GM12878 (cell line): Measurements from ENCODE around the gene DIP2C. TPM values are rescaled to one million over a fixed set of nuclear protein-coding genes. Genes with fewer than 3 reads are reported as not detected.

ENCODE experiments used
- ATAC-seq: fragments of 200-7000 bp; cut with Tn5 transposase; 3 replicates; pipeline ENCODE4 v1.9.1; 2020; ENCODE audit warnings: mild to moderate bottlenecking, moderate library complexity
- BruUV-seq: library from RNA; stranded (reverse); fragments of 400-500 nt; replicated peaks from 2 replicates; lab custom pipeline; 2021; lab: Mats Ljungman, UMichigan
- CTCF ChIA-PET: fragments of 300-600 bp; sonication (Branson Sonifier 250); formaldehyde crosslinking; extraction: SDS; loops from one replicate; lab custom pipeline; 2021; ENCODE audit warnings: inconsistent platforms; lab: Yijun Ruan, JAX
- POLR2A ChIA-PET: fragments of 350-600 bp; formaldehyde crosslinking; extraction: SDS; loops from one replicate; lab custom pipeline; 2021; ENCODE audit warnings: inconsistent platforms; lab: Charles Lee
- RAD21 ChIA-PET: fragments of 300-600 bp; sonication (Branson Sonifier 250); formaldehyde crosslinking; loops from one replicate; lab custom pipeline; 2023; ENCODE audit warnings: antibody characterized with exemption; ENCODE audit not compliant: unreplicated experiment; lab: Charles Lee
- SMC1A ChIA-PET: fragments of 300-600 bp; sonication (Branson Sonifier 250); formaldehyde crosslinking; loops from one replicate; lab custom pipeline; 2023; ENCODE audit not compliant: unreplicated experiment, uncharacterized antibody; lab: Charles Lee
- DNase-seq: peaks from one replicate; pipeline ENCODE4 v3.0.0-alpha.2; 2011; ENCODE audit warnings: low read depth, low spot score
- FAIRE-seq: peaks from 3 replicates; lab custom pipeline; 2011; peaks lifted over from hg19 to GRCh38; lab: Jason Lieb, UNC
- H2AFZ ChIP-seq: 2 replicates; pipeline ENCODE4 v1.6.0; 2011; ENCODE audit warnings: low read depth, low read length, control low read depth; ENCODE audit not compliant: control insufficient read depth
- H3K27ac ChIP-seq: 2 replicates; pipeline ENCODE4 v1.5.1; 2011; ENCODE audit warnings: control low read depth; ENCODE audit not compliant: control insufficient read depth, insufficient read depth
- H3K27me3 ChIP-seq, 2 experiments: replicated peaks in 1 of 2; 2 replicates each; pipeline versions ENCODE4 v1.6.0 to v1.6.1; 2011; ENCODE audit warnings: low read length in 1 of 2; ENCODE audit not compliant: control insufficient read depth in 2 of 2, insufficient read depth in 2 of 2
- H3K36me3 ChIP-seq, 2 experiments: 2 replicates each; pipeline ENCODE4 v1.5.1; 2011; ENCODE audit warnings: low read length in 1 of 2; ENCODE audit not compliant: control insufficient read depth in 2 of 2, insufficient read depth in 2 of 2
- H3K4me1 ChIP-seq: 2 replicates; pipeline ENCODE4 v1.6.1; 2011; ENCODE audit warnings: mild to moderate bottlenecking, low read length, moderate library complexity, mixed read lengths; ENCODE audit not compliant: control insufficient read depth, insufficient read depth
- H3K4me2 ChIP-seq: 2 replicates; pipeline ENCODE4 v1.6.0; 2011; ENCODE audit warnings: control low read depth; ENCODE audit not compliant: control insufficient read depth, insufficient read depth
- H3K4me3 ChIP-seq: fragments of 200-600 bp; sonication (generic); 2 replicates; pipeline ENCODE4 v1.5.1; 2016
- H3K79me2 ChIP-seq: 2 replicates; pipeline ENCODE4 v1.6.0; 2011; ENCODE audit warnings: low read length; ENCODE audit not compliant: control insufficient read depth, insufficient read depth
- H3K9ac ChIP-seq: 2 replicates; pipeline ENCODE4 v1.8.0; 2011; ENCODE audit warnings: low read length, control low read depth, mixed read lengths; ENCODE audit not compliant: control insufficient read depth, insufficient read depth
- H3K9me3 ChIP-seq: replicated peaks from 3 replicates; pipeline ENCODE4 v1.5.1; 2011; ENCODE audit warnings: mild to moderate bottlenecking, low read length; ENCODE audit not compliant: control insufficient read depth, insufficient read depth
- H4K20me1 ChIP-seq: 2 replicates; pipeline ENCODE4 v1.6.0; 2011; ENCODE audit not compliant: control insufficient read depth, insufficient read depth
- JUND ChIP-seq: IDR thresholded peaks from 2 replicates; pipeline ENCODE4 v1.6.1; 2012; ENCODE audit warnings: low read depth, mild to moderate bottlenecking, low read length, improper control_type of control experiment, moderate library complexity
- MEF2B ChIP-seq: fragments of 450-650 bp; IDR thresholded peaks from 2 replicates; pipeline ENCODE4 v1.6.1; 2018; ENCODE audit warnings: mild to moderate bottlenecking, moderate library complexity; ENCODE audit not compliant: partially characterized antibody, poor library complexity, severe bottlenecking
- NFYA ChIP-seq: IDR thresholded peaks from 2 replicates; pipeline ENCODE4 v1.6.1; 2011; ENCODE audit warnings: low read depth, mild to moderate bottlenecking, low read length, improper control_type of control experiment, borderline replicate concordance
- RCOR1 ChIP-seq: conservative IDR thresholded peaks from 2 replicates; pipeline ENCODE4 v1.6.1; 2012; ENCODE audit warnings: low read depth, low read length, improper control_type of control experiment
- SUPT20H ChIP-seq: IDR thresholded peaks from 2 replicates; pipeline ENCODE4 v1.6.1; 2011; ENCODE audit warnings: low read depth, mild to moderate bottlenecking, low read length, moderate library complexity, borderline replicate concordance; ENCODE audit not compliant: control insufficient read depth
- ZNF24 ChIP-seq: fragments of 450-650 bp; IDR thresholded peaks from 2 replicates; pipeline ENCODE4 v1.6.1; 2017; ENCODE audit warnings: antibody characterized with exemption, mild to moderate bottlenecking
- ZNF687 ChIP-seq: fragments of 450-650 bp; IDR thresholded peaks from 2 replicates; pipeline ENCODE4 v1.6.1; 2017; ENCODE audit warnings: mild to moderate bottlenecking, moderate library complexity
- WGBS: methylation state at CpG from one replicate; pipeline ENCODE4 v1.1.6; 2016; ENCODE audit warnings: low lambda C conversion rate; ENCODE audit not compliant: insufficient replicate concordance, insufficient coverage; ENCODE audit errors: missing lambda C conversion rate; 5-methylcytosine and 5-hydroxymethylcytosine counted together
- in situ Hi-C: fragments of 300-500 bp; cut with MboI; formaldehyde crosslinking; loops from 9 replicates; pipeline ENCODE4 v1.14.3; 2018; ENCODE audit warnings: mixed read lengths
- intact Hi-C: fragments of 100-400 bp; cut with micrococcal nuclease; formaldehyde crosslinking; loops from one replicate; pipeline ENCODE4 v1.14.2; 2022; ENCODE audit not compliant: unreplicated experiment
- polyA plus RNA-seq, 11 experiments: library from polyadenylated mRNA; depleted of rRNA in 4 of 11; unstranded in 6 of 11; stranded (reverse) in 5 of 11; fragments of >200 nt; fragmentation: Nextera tagmentation in 4 of 11; fragmentation: Illumina TruSeq in 1 of 11; extraction: Ambion mirVana in 4 of 11; extraction: Trizol in 1 of 11; gene quantifications; 1 replicate in 1 of 11; 2 replicates in 10 of 11; pipeline versions ENCODE4 v1.2.1 to v1.2.3, GENCODE V29; 2011 to 2016; ENCODE audit warnings: inconsistent platforms in 2 of 11, missing spikeins in 2 of 11, low read depth in 1 of 11
- total RNA-seq, 4 experiments: library from RNA; depleted of rRNA in 3 of 4; stranded (reverse); fragments of >200 nt in 3 of 4; fragmentation: Illumina TruSeq in 1 of 4; extraction: Trizol in 1 of 4; gene quantifications; 2 replicates each; pipeline versions ENCODE4 v1.2.1 to v1.2.3, GENCODE V29; 2013 to 2021
- TF ChIP-seq, protein P1 (sequence below): IDR thresholded peaks from 2 replicates; pipeline ENCODE4 v1.6.1; 2012; ENCODE audit warnings: low read length, inconsistent platforms
- TF ChIP-seq, protein P2 (sequence below), 3 experiments: IDR thresholded peaks in 2 of 3; conservative IDR thresholded peaks in 1 of 3; 2 replicates each; pipeline ENCODE4 v1.5.1; 2011; ENCODE audit warnings: low read depth in 3 of 3, low read length in 3 of 3, mild to moderate bottlenecking in 3 of 3, control low read depth in 2 of 3, moderate library complexity in 2 of 3, inconsistent platforms in 1 of 3, mixed read lengths in 1 of 3; ENCODE audit not compliant: control insufficient read depth in 2 of 3, insufficient read depth in 1 of 3; ENCODE audit errors: extremely low read depth in 1 of 3
- TF ChIP-seq, protein P3 (sequence below): IDR thresholded peaks from 2 replicates; pipeline ENCODE4 v1.6.1; 2012; ENCODE audit warnings: low read depth, low read length, improper control_type of control experiment
- TF ChIP-seq, protein P4 (sequence below): IDR thresholded peaks from 2 replicates; pipeline ENCODE4 v1.6.1; 2011; ENCODE audit warnings: low read depth, mild to moderate bottlenecking, low read length, moderate library complexity, borderline replicate concordance; ENCODE audit errors: extremely low read depth

The DIP2C gene
- total and polyA plus RNA-seq, 10 of the 15 experiments (the other 5 are each of a cell fraction or from before 2014, with no cell fraction given), result 0.01 to 0.10 (median 0.06) TPM

- H3K27me3 ChIP-seq, result no peaks in the 10 kb centered on the region; a peak in 1 of 4 replicates
- H3K4me3 ChIP-seq, result no peak overlapping the region
- intact Hi-C loops (no loop called here), in situ Hi-C loops (no loop called here)
- H3K4me2 ChIP-seq, result no peak overlapping the region
- no peak for TF ChIP-seq SUPT20H
- TF ChIP-seq MEF2B, result no peak
- no peak for TF ChIP-seq JUND
- TF ChIP-seq, protein P1, sequence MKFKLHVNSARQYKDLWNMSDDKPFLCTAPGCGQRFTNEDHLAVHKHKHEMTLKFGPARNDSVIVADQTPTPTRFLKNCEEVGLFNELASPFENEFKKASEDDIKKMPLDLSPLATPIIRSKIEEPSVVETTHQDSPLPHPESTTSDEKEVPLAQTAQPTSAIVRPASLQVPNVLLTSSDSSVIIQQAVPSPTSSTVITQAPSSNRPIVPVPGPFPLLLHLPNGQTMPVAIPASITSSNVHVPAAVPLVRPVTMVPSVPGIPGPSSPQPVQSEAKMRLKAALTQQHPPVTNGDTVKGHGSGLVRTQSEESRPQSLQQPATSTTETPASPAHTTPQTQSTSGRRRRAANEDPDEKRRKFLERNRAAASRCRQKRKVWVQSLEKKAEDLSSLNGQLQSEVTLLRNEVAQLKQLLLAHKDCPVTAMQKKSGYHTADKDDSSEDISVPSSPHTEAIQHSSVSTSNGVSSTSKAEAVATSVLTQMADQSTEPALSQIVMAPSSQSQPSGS, result no peak
- TF ChIP-seq, protein P2, sequence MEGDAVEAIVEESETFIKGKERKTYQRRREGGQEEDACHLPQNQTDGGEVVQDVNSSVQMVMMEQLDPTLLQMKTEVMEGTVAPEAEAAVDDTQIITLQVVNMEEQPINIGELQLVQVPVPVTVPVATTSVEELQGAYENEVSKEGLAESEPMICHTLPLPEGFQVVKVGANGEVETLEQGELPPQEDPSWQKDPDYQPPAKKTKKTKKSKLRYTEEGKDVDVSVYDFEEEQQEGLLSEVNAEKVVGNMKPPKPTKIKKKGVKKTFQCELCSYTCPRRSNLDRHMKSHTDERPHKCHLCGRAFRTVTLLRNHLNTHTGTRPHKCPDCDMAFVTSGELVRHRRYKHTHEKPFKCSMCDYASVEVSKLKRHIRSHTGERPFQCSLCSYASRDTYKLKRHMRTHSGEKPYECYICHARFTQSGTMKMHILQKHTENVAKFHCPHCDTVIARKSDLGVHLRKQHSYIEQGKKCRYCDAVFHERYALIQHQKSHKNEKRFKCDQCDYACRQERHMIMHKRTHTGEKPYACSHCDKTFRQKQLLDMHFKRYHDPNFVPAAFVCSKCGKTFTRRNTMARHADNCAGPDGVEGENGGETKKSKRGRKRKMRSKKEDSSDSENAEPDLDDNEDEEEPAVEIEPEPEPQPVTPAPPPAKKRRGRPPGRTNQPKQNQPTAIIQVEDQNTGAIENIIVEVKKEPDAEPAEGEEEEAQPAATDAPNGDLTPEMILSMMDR (IDR thresholded peaks at IDR 0.05 in 2 of 3, conservative IDR thresholded peaks at IDR 0.05 in 1 of 3; ENCODE audit: control insufficient read depth in 2 of 3, extremely low read depth in 1 of 3, insufficient read depth in 1 of 3, low read depth in 3 of 3, low read length in 3 of 3), result no peak
- TF ChIP-seq NFYA, result no peak
- TF ChIP-seq, protein P3, sequence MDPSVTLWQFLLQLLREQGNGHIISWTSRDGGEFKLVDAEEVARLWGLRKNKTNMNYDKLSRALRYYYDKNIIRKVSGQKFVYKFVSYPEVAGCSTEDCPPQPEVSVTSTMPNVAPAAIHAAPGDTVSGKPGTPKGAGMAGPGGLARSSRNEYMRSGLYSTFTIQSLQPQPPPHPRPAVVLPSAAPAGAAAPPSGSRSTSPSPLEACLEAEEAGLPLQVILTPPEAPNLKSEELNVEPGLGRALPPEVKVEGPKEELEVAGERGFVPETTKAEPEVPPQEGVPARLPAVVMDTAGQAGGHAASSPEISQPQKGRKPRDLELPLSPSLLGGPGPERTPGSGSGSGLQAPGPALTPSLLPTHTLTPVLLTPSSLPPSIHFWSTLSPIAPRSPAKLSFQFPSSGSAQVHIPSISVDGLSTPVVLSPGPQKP, result no peak
- TF ChIP-seq RCOR1, result no peak
- no peak for TF ChIP-seq ZNF24
- TF ChIP-seq, protein P4, sequence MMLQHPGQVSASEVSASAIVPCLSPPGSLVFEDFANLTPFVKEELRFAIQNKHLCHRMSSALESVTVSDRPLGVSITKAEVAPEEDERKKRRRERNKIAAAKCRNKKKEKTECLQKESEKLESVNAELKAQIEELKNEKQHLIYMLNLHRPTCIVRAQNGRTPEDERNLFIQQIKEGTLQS, result no peak
- no peak for TF ChIP-seq ZNF687
- DNase-seq (no peak), FAIRE-seq (no peak), ATAC-seq (no peak)
- ChIA-PET RAD21 (no interaction called here), POLR2A (no interaction called here), SMC1A (no interaction called here), CTCF (no interaction called here)
- H3K9ac ChIP-seq, result no peak overlapping the region
- no peaks in the 10 kb centered on the region for H3K4me1 ChIP-seq
- no peaks in the 10 kb centered on the region for H3K79me2 ChIP-seq
- WGBS, result 69% methylated on average over 12 of the region's 12 CpGs
- H3K9me3 ChIP-seq, result no peaks in the 10 kb centered on the region
- no peaks in the 10 kb centered on the region for H3K36me3 ChIP-seq
- no peaks in the 10 kb centered on the region for H4K20me1 ChIP-seq
- no peak overlapping the region for H2AFZ ChIP-seq
- no TSS peak for BruUV-seq
- H3K27ac ChIP-seq, result no peak overlapping the region
Measured at GRCh38 chr10:555281-555680, 134.2 kb downstream of the DIP2C start.
